PC-3 (cell line): ENCODE data around the gene MYO10. TPM values are rescaled to one million over a fixed set of nuclear protein-coding genes. Genes with fewer than 3 reads are reported as not detected.

ENCODE experiments used
- ATAC-seq: fragments of 200-7000 bp; cut with Tn5 transposase; 2 replicates; pipeline ENCODE4 v1.9.1; 2020; ENCODE audit warnings: mild to moderate bottlenecking, moderate library complexity
- BruUV-seq: library from RNA; stranded (reverse); fragments of 400-500 nt; replicated peaks from 2 replicates; lab custom pipeline; 2021; lab: Mats Ljungman, UMichigan
- CTCF ChIA-PET: fragments of 300-600 bp; sonication (Branson Sonifier 250); formaldehyde crosslinking; loops from one replicate; lab custom pipeline; 2022; ENCODE audit warnings: antibody characterized with exemption; lab: Charles Lee
- POLR2A ChIA-PET: fragments of 300-600 bp; sonication (Branson Sonifier 250); formaldehyde crosslinking; loops from one replicate; lab custom pipeline; 2022; ENCODE audit warnings: antibody characterized with exemption; ENCODE audit not compliant: unreplicated experiment; lab: Charles Lee
- DNase-seq: peaks from one replicate; pipeline ENCODE4 v3.0.0-alpha.2; 2015
- H2AFZ ChIP-seq: fragments of 300-600 bp; sonication (generic); 2 replicates; pipeline ENCODE4 v1.6.0; 2016; ENCODE audit warnings: antibody characterized with exemption, low read length
- H3F3A ChIP-seq: fragments of 300-600 bp; sonication (generic); one replicate; pipeline ENCODE4 v1.6.0; 2017; ENCODE audit warnings: antibody characterized with exemption, low read length, control low read depth, mild to moderate bottlenecking; ENCODE audit not compliant: unreplicated experiment
- H3K27ac ChIP-seq: fragments of 300-600 bp; sonication (generic); 2 replicates; pipeline ENCODE4 v1.5.1; 2016; ENCODE audit warnings: mild to moderate bottlenecking, low read length
- H3K27me3 ChIP-seq: fragments of 300-600 bp; sonication (generic); 2 replicates; pipeline ENCODE4 v1.6.1; 2016; ENCODE audit warnings: low read length, mixed read lengths
- H3K36me3 ChIP-seq: fragments of 300-600 bp; sonication (generic); 2 replicates; pipeline ENCODE4 v1.6.1; 2016; ENCODE audit warnings: low read depth, mixed run types, low read length, mixed read lengths
- H3K4me1 ChIP-seq: fragments of 300-600 bp; sonication (generic); 2 replicates; pipeline ENCODE4 v1.5.1; 2016; ENCODE audit warnings: low read length; ENCODE audit not compliant: insufficient read depth
- H3K4me2 ChIP-seq: fragments of 300-600 bp; sonication (generic); 2 replicates; pipeline ENCODE4 v1.6.0; 2016; ENCODE audit warnings: low read length
- H3K4me3 ChIP-seq: fragments of 300-600 bp; sonication (generic); 2 replicates; pipeline ENCODE4 v1.5.1; 2016; ENCODE audit warnings: mild to moderate bottlenecking, low read length, mixed read lengths
- H3K79me2 ChIP-seq: fragments of 300-600 bp; sonication (generic); 2 replicates; pipeline ENCODE4 v1.6.1; 2017; ENCODE audit warnings: low read length, mixed read lengths
- H3K9ac ChIP-seq: fragments of 300-600 bp; sonication (generic); 2 replicates; pipeline ENCODE4 v1.6.0; 2016; ENCODE audit warnings: mild to moderate bottlenecking, low read length
- H3K9me2 ChIP-seq: fragments of 300-600 bp; sonication (generic); replicated peaks from 2 replicates; pipeline ENCODE4 v1.6.1; 2016; ENCODE audit warnings: mixed run types, low read length, mixed read lengths
- H3K9me3 ChIP-seq: fragments of 300-600 bp; sonication (generic); 2 replicates; pipeline ENCODE4 v1.6.1; 2016; ENCODE audit warnings: low read length, mixed read lengths
- H4K20me1 ChIP-seq: fragments of 300-600 bp; sonication (generic); 2 replicates; pipeline ENCODE4 v1.6.1; 2016; ENCODE audit warnings: low read length, mixed read lengths
- EZH2 ChIP-seq: fragments of 300-600 bp; sonication (generic); IDR thresholded peaks from one replicate; pipeline ENCODE4 v1.6.1; 2017; ENCODE audit warnings: antibody characterized with exemption, mild to moderate bottlenecking, low read length; ENCODE audit not compliant: unreplicated experiment
- EZH2phosphoT487 ChIP-seq: fragments of 300-600 bp; sonication (generic); IDR thresholded peaks from 2 replicates; pipeline ENCODE4 v1.6.1; 2018; ENCODE audit warnings: mild to moderate bottlenecking, antibody characterized with exemption, low read length, borderline replicate concordance
- intact Hi-C: fragments of 100-400 bp; cut with micrococcal nuclease; formaldehyde crosslinking; loops from 2 replicates; pipeline ENCODE4 v1.9.0; 2023
- total RNA-seq: library from RNA; depleted of rRNA; stranded (reverse); fragments of >200 nt; gene quantifications from 2 replicates; pipeline ENCODE4 v1.2.3, GENCODE V29; 2014
- TF ChIP-seq, protein P1 (sequence below): fragments of 300-600 bp; sonication (generic); conservative IDR thresholded peaks from 2 replicates; pipeline ENCODE4 v1.5.1; 2017; ENCODE audit warnings: antibody characterized with exemption, low read depth, mild to moderate bottlenecking, low read length

The MYO10 gene
- total RNA-seq, 1 experiment from 2014 or later, result 52.3 TPM

DNA sequence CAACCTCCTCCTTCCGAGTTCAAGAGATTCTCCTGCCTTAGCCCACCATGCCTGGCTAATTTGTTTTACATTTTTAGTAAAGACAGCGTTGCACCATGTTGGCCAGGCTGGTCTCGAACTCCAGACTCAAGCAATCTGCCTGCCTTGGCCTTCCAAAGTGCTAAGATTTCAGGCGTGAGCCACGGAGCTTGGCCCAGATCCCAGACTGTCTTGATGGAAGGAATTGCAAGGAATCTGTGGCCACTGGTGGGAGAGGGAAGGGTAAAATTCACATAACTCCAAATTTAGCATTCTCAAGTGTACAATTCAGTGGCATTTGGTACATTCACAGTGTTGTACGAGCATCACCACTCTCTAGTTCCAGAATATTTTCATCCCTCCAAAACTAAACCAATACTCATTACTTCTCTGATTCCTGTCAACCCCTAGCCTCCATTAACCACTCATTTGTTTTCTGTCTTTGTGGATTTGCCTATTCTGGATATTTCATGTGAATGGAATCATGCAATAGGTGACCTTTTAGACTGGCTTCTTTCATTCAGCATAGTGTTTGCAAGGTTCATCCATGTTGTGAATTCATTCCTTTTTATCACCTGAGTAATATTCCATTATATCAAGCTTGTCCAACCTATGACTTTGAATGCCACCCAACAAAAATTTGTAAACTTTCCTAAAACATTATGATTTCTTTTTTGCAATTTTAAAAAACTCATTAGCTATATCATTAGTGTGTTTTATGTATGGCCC, 8.9 kb upstream of the MYO10 start:
- no peaks in the 10 kb centered on the region for H3F3A ChIP-seq
- H3K9me2 ChIP-seq, result no peaks in the 10 kb centered on the region
- peaks cover 7% of the 10 kb centered on the region; the same call in 1 of the 2 replicates for H3K9me3 ChIP-seq
- H2AFZ ChIP-seq, result no peak overlapping the region
- no peak overlapping the region for H3K4me3 ChIP-seq
- no peaks in the 10 kb centered on the region for H3K79me2 ChIP-seq
- BruUV-seq, result no TSS peak
- no peak for ATAC-seq
- no peaks in the 10 kb centered on the region for H3K36me3 ChIP-seq
- DNase-seq, result no peak
- CTCF ChIA-PET, result no interaction called here
- TF ChIP-seq EZH2phosphoT487 (no peak), EZH2 (no peak)
- TF ChIP-seq, protein P1, sequence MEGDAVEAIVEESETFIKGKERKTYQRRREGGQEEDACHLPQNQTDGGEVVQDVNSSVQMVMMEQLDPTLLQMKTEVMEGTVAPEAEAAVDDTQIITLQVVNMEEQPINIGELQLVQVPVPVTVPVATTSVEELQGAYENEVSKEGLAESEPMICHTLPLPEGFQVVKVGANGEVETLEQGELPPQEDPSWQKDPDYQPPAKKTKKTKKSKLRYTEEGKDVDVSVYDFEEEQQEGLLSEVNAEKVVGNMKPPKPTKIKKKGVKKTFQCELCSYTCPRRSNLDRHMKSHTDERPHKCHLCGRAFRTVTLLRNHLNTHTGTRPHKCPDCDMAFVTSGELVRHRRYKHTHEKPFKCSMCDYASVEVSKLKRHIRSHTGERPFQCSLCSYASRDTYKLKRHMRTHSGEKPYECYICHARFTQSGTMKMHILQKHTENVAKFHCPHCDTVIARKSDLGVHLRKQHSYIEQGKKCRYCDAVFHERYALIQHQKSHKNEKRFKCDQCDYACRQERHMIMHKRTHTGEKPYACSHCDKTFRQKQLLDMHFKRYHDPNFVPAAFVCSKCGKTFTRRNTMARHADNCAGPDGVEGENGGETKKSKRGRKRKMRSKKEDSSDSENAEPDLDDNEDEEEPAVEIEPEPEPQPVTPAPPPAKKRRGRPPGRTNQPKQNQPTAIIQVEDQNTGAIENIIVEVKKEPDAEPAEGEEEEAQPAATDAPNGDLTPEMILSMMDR, result no peak
- H3K27ac ChIP-seq, result no peak overlapping the region
- H3K4me1 ChIP-seq, result no peaks in the 10 kb centered on the region
- H3K4me2 ChIP-seq, result no peak overlapping the region
- no peaks in the 10 kb centered on the region for H4K20me1 ChIP-seq
- intact Hi-C loops, result no loop called here
- no peaks in the 10 kb centered on the region for H3K27me3 ChIP-seq
- POLR2A ChIA-PET, result no interaction called here
- no peak overlapping the region for H3K9ac ChIP-seq

DNA sequence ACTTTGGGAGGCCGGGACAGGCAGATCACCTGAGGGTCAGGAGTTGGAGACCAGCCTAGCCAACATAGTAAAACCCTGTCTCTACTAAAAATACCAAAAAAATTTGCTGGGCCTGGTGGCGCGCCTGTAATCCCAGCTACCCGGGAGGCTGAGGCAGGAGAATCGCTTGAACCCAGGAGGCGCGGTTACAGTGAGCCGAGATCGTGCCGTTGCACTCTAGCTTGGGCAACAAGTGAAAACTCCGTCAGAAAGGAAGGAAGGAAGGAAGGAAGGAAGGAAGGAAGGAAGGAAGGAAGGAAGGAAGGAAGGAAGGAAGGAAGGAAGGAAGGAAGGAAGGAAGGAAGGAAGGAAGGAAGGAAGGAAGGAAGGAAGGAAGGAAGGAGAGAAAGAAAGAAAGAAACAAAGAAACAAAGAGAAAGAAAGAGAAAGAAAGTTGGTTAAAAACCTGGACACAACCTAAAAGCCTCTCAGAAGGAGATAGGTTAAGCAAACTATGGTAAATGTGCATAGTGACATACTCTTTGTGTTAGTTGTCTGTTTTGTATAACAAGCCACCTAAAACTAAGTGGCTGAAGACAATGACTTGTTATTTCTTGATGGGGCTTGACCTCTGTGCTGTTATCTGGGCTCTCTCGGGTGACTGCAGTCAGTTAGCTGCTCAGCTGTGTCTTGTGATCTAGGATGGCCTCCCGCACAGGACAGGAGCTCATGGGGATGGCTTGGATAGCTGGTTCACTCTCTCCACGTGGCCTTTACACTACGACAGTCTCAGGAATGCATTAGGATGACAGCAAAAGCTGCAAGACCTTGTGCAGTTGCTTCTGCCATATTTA, 8.0 kb upstream of the MYO10 start:
- no TSS peak for BruUV-seq
- Histone ChIP-seq H3K4me3 (no peak overlapping the region), H2AFZ (no peak overlapping the region), H3K27ac (no peak overlapping the region), H3K79me2 (no peaks in the 10 kb centered on the region), H3F3A (no peaks in the 10 kb centered on the region), H3K4me1 (no peaks in the 10 kb centered on the region), H4K20me1 (no peaks in the 10 kb centered on the region), H3K9me3 (peaks cover 7% of the 10 kb centered on the region; the same call in 1 of the 2 replicates), H3K27me3 (no peaks in the 10 kb centered on the region), H3K36me3 (no peaks in the 10 kb centered on the region), H3K9ac (no peak overlapping the region), H3K4me2 (no peak overlapping the region), H3K9me2 (no peaks in the 10 kb centered on the region)
- no peak for TF ChIP-seq EZH2phosphoT487
- TF ChIP-seq EZH2, result no peak
- TF ChIP-seq, protein P1, result no peak
- intact Hi-C loops, result no loop called here
- POLR2A ChIA-PET, result no interaction called here
- ATAC-seq (no peak), DNase-seq (no peak)
- CTCF ChIA-PET, result no interaction called here
